HG02763 (cell line): ENCODE measurements around the gene MAN1C1.

Source experiments
- ATAC-seq: cut with Tn5 transposase; IDR thresholded peaks from one replicate; pipeline ENCODE4 v1.9.1; 2021; ENCODE audit warnings: mild to moderate bottlenecking, moderate library complexity; ENCODE audit not compliant: unreplicated experiment

The MAN1C1 gene

DNA sequence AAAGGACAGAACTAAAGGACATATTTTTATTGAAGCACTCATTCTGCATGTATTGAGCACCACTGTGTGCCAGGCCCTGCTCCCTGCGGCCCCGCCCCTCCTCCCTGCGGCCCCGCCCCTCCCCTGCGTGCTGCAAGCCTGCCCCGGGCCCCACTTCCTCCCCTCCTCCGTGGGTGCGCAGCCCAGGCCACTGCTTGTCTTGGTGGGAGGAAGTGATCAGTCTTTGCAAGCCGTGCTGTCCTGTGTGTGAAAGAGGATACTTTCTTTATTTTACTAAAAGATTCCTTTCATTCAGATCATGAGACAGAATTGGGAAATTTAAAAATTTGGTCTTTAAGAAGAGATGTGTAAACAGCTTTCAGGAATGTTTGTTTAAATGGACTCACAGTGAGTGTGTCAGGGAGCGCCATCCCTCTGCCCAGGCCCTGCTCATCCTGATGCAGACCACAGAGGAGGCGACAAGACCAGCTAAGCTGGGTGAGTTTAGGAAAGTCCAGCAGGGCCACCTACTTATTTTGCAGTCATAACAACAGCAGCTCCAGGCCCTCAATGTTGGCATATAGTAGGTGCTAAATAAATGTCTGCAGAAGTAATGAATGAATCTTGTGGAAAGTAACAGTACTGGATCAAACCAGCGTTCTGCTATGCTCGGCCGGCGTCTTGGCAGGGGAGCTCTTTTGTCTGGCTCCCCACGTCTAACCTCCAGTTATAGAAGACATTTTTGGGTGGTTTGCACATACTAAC, 95.1 kb downstream of the MAN1C1 start:
- ATAC-seq = no peak

DNA sequence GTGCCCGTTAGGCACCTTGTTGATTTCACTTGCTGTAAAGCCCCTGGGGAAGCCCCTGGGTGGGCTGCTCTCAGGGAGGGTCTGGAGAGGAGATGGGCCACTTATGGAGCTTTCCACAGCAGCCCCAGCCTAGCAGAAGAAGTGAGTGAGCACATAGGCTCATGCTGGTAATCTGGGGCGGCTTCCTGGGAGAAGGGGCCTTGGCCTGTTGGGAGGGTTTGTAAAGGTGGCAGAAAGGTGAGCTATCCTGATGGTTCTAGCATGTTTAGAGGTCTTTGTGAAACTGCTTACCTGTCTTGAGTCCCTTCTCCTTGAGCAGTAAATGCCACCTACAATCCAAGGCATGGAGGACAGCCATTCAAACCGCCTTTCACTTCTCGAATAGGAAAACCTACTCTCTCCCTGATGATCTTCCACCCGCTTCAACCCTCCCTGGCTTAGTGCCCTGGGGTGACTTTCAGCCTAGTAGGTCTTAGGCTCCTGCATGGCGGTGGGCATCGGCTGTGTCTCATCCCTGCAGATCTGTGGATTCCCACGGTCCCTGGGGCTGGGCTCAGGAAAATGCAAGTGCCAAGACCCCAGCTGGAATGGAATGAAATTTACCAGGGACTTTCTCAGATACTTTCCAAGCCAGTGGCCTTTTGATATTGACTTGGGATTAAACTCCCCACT, 95.8 kb downstream of the MAN1C1 start:
- no peak for ATAC-seq

- ATAC-seq = no peak
Measured at GRCh38 chr1:25713961-25714360, 97.4 kb downstream of the MAN1C1 start.

DNA sequence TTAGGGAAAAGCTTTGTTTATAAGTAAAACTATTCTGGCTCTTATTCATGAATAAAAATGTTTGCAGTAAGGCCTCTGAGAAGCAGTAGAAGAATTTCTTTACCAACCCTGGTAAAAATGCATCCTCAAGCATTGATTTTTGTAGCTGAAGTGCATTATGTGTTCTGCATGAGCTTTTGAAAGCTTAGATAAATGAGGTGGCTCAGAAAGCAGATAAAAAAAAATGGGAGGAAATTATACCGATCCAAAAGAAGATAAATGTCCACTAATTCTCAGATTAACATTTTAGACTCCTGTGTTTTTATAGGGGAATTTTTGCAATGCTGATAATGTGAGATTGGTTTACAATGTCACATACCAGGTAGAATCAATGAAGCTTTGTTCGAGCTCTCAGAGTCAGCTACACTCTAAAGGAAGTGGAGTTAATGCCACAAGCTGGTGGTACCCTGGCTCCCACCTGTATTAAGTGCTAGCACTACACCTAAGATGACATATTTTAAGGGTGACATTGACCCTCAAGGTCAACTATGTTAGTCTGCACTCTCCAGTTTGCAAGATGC, 97.9 kb downstream of the MAN1C1 start:
- ATAC-seq = no peak

- ATAC-seq = no peak
Measured at GRCh38 chr1:25715888-25716287, 99.3 kb downstream of the MAN1C1 start.

DNA sequence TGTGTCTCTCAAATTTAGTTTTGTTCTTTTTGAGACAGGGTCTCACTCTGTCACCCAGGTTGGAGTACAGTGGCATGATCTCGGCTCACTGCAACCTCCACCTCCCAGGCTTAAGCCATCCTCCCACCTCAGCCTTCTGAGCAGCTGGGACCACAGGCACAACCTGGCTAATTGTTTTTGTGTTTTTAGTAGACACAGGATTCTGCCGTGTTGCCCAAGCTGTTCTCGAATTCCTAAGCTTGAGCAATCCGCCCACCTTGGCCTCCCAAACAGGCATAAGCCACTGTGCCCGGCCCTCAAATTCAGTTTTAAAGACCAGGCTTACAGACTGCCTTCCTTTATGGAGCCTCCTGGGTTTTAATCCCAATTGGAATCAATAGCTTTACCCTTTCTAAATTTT, 99.7 kb downstream of the MAN1C1 start:
- ATAC-seq = no peak

GRCh38 chr1:25718732-25719131, 102.1 kb downstream of the MAN1C1 start:
- no peak for ATAC-seq

GRCh38 chr1:25720624-25721023, 104.0 kb downstream of the MAN1C1 start:
- ATAC-seq = no peak

GRCh38 chr1:25723250-25723880, 106.8 kb downstream of the MAN1C1 start:
- ATAC-seq = no peak

- ATAC-seq = no peak
Measured at GRCh38 chr1:25724201-25724600, 107.6 kb downstream of the MAN1C1 start.

GRCh38 chr1:25724966-25725365, 108.4 kb downstream of the MAN1C1 start:
- no peak for ATAC-seq

GRCh38 chr1:25725482-25725881, 108.9 kb downstream of the MAN1C1 start:
- ATAC-seq = no peak

GRCh38 chr1:25727088-25727487, 110.5 kb downstream of the MAN1C1 start:
- no peak for ATAC-seq

DNA sequence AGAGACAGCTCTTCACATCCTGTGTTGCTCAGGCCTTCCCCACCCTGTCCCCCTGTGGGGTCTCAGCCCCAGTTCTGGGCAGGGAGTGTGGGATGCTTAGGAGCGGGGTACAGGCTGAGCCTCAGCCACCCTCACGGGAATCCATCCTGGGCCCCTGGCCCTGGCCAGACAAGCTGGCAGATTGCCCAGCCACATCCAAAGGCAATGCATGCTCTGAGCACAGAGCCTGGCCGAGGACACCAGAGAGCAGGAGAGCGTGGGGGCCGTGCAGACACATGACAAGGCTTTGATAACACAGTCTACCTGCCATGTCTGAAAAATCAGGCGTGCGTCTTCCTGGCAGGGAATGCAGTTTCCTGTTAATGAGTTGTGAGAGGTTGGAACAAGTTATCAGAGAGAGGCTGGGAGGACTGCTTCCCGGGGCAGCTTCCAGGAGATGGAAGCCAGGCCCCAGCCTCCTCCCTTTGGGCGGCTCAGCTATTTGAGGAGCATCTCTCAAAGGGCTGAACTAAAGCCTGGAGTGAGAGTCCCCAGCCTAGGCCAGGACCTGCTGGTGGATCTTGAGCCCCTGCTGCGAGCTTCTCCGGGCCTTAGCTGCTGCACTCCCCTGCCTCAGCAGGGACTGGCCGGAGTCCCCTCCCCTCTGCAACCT, 111.2 kb downstream of the MAN1C1 start:
- no peak for ATAC-seq

GRCh38 chr1:25728301-25728935, 111.8 kb downstream of the MAN1C1 start:
- no peak for ATAC-seq

GRCh38 chr1:25729045-25729444, 112.5 kb downstream of the MAN1C1 start:
- no peak for ATAC-seq

GRCh38 chr1:25729790-25730644, 113.4 kb downstream of the MAN1C1 start:
- no peak for ATAC-seq

GRCh38 chr1:25731148-25731547, 114.6 kb downstream of the MAN1C1 start:
- no peak for ATAC-seq

DNA sequence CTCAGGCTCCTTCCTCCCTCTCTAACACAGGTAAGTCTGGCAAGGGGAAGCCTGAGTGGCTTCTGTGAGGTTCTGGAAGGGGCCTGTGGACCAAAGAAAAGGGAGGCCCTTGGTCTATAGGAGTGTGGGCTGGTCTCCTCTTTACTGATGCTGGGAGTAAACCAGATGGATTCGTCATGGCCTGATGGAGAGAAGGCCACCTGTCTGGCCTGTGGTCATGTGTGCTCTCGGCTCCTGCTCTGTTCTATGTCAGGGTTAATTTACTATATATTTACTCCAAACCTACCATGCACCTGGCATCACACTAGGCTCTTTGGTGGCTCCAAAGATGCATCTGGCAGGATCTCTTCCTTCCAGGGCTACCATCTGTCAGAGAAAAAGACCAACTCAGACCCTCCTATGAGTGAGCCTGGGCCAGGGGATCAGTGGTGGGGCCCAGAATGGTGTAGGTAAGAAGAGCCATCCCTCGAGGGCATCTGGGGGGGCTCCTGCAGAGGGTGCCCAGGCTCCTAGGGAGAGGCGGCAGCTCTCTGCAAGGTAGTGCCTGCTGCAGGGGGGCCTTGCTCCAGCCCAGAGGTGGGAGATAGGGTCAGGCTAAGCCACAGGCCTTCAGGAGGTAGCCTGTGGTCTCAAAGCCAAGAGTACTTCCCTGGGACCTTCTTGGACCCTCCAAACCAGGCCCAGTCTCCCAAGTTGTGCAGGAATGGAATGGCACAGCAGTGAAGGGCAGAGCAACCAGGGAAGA, 115.2 kb downstream of the MAN1C1 start:
- ATAC-seq = no peak
